OCI-LY1 (cell line): ENCODE data around the gene SELENOK.

Experiments
- H2AFZ ChIP-seq: fragments of 200-600 bp; sonication (generic), shearing (Covaris generic); 2 replicates; pipeline ENCODE4 v1.6.0; 2014; ENCODE audit warnings: antibody characterized with exemption, mild to moderate bottlenecking, low read length
- H3F3A ChIP-seq: fragments of 200-600 bp; sonication (generic), shearing (Covaris generic); 2 replicates; pipeline ENCODE4 v1.6.0; 2014; ENCODE audit warnings: mild to moderate bottlenecking, antibody characterized with exemption, low read length, moderate library complexity; ENCODE audit not compliant: insufficient read depth
- H3K27ac ChIP-seq: fragments of 200-600 bp; sonication (generic); 2 replicates; pipeline ENCODE4 v1.5.1; 2014; ENCODE audit warnings: low read length, mixed run types, mild to moderate bottlenecking, low read depth; ENCODE audit not compliant: poor library complexity, severe bottlenecking
- H3K27me3 ChIP-seq: fragments of 200-600 bp; sonication (generic); 2 replicates; pipeline ENCODE4 v1.6.0; 2014; ENCODE audit warnings: antibody characterized with exemption, mild to moderate bottlenecking, low read length, moderate library complexity; ENCODE audit not compliant: insufficient read depth
- H3K36me3 ChIP-seq: fragments of 200-600 bp; sonication (generic); 2 replicates; pipeline ENCODE4 v1.6.1; 2014; ENCODE audit warnings: mild to moderate bottlenecking, antibody characterized with exemption, low read length, moderate library complexity, mixed read lengths; ENCODE audit not compliant: insufficient read depth
- H3K4me1 ChIP-seq: fragments of 200-600 bp; sonication (generic); 2 replicates; pipeline ENCODE4 v1.5.1; 2014; ENCODE audit warnings: mild to moderate bottlenecking, low read length, moderate library complexity; ENCODE audit not compliant: insufficient read depth, severe bottlenecking
- H3K4me2 ChIP-seq: fragments of 200-600 bp; sonication (generic), shearing (Covaris generic); 2 replicates; pipeline ENCODE4 v1.6.1; 2014; ENCODE audit warnings: low read length
- H3K4me3 ChIP-seq: fragments of 200-600 bp; sonication (generic); 2 replicates; pipeline ENCODE4 v1.5.1; 2014; ENCODE audit warnings: low read length, low read depth, mild to moderate bottlenecking, mixed read lengths; ENCODE audit not compliant: poor library complexity, severe bottlenecking
- H3K79me2 ChIP-seq: fragments of 200-600 bp; shearing (Covaris generic); 2 replicates; pipeline ENCODE4 v1.6.1; 2016; ENCODE audit warnings: mixed run types, low read length, mixed read lengths; ENCODE audit not compliant: insufficient read depth
- H3K9ac ChIP-seq: fragments of 200-600 bp; sonication (generic), shearing (Covaris generic); 2 replicates; pipeline ENCODE4 v1.6.1; 2014; ENCODE audit warnings: mild to moderate bottlenecking, low read length, mixed read lengths
- H3K9me2 ChIP-seq: fragments of 200-600 bp; sonication (generic), shearing (Covaris generic); 2 replicates; pipeline ENCODE4 v1.6.1; 2014; ENCODE audit warnings: low read depth, mild to moderate bottlenecking, low read length, mixed read lengths
- H3K9me3 ChIP-seq: fragments of 200-600 bp; shearing (Covaris generic); 2 replicates; pipeline ENCODE4 v1.6.1; 2014; ENCODE audit warnings: low read length, mixed read lengths
- H4K20me1 ChIP-seq: fragments of 200-600 bp; sonication (generic), shearing (Covaris generic); 2 replicates; pipeline ENCODE4 v1.6.0; 2016; ENCODE audit warnings: mild to moderate bottlenecking, low read length; ENCODE audit not compliant: insufficient read depth
- EZH2 ChIP-seq: fragments of 200-600 bp; sonication (generic), shearing (Covaris generic); IDR thresholded peaks from 2 replicates; pipeline ENCODE4 v1.8.0; 2017; ENCODE audit warnings: borderline replicate concordance, mixed run types, mild to moderate bottlenecking, antibody characterized with exemption, low read length, moderate library complexity, mixed read lengths
- TF ChIP-seq, protein P1 (sequence below): fragments of 200-600 bp; sonication (generic), shearing (Covaris generic); IDR thresholded peaks from 2 replicates; pipeline ENCODE4 v1.5.1; 2017; ENCODE audit warnings: mild to moderate bottlenecking, antibody characterized with exemption, low read length, moderate library complexity, mixed read lengths

The SELENOK gene

DNA sequence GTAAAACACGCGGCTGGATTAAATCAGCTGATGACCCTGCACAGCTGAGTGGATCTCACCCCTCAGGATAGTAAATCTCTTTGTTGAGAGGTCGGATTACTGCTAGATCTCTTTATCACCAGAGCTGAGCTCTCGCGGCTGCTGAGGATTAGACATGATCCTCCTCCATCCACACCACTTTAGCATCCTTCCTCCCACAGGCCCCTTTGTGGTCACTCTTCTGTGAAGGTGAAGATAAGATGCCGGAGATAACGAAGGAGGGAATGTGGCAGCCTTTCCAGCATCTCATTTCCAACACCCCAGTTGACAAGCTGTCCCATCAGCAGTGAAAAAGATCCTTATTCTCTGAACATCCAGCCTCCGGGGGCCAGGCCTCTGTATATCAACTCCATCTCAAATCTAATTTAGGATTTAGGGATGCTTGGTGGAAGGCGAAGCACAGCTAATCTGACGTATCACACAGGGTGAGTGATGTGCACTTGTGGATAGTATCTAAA lies 47.5 kb upstream of the SELENOK start:
- no peaks in the 10 kb centered on the region for H3K4me1 ChIP-seq
- H3K9me2 ChIP-seq: no peaks in the 10 kb centered on the region
- no peak overlapping the region for H3K9ac ChIP-seq
- H2AFZ ChIP-seq: no peak overlapping the region
- no peak overlapping the region for H3K27ac ChIP-seq
- TF ChIP-seq EZH2: no peak
- TF ChIP-seq, protein P1, sequence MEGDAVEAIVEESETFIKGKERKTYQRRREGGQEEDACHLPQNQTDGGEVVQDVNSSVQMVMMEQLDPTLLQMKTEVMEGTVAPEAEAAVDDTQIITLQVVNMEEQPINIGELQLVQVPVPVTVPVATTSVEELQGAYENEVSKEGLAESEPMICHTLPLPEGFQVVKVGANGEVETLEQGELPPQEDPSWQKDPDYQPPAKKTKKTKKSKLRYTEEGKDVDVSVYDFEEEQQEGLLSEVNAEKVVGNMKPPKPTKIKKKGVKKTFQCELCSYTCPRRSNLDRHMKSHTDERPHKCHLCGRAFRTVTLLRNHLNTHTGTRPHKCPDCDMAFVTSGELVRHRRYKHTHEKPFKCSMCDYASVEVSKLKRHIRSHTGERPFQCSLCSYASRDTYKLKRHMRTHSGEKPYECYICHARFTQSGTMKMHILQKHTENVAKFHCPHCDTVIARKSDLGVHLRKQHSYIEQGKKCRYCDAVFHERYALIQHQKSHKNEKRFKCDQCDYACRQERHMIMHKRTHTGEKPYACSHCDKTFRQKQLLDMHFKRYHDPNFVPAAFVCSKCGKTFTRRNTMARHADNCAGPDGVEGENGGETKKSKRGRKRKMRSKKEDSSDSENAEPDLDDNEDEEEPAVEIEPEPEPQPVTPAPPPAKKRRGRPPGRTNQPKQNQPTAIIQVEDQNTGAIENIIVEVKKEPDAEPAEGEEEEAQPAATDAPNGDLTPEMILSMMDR: no peak
- no peaks in the 10 kb centered on the region for H3K79me2 ChIP-seq
- 0 out of 2 replicates have a peak, but pooled peaks cover 3% of the 10 kb centered on the region for H3K9me3 ChIP-seq
- H3K36me3 ChIP-seq: no peaks in the 10 kb centered on the region
- H3K27me3 ChIP-seq: no peaks in the 10 kb centered on the region
- H3F3A ChIP-seq: no peaks in the 10 kb centered on the region
- no peak overlapping the region for H3K4me2 ChIP-seq
- H3K4me3 ChIP-seq: no peak overlapping the region
- H4K20me1 ChIP-seq: no peaks in the 10 kb centered on the region

DNA sequence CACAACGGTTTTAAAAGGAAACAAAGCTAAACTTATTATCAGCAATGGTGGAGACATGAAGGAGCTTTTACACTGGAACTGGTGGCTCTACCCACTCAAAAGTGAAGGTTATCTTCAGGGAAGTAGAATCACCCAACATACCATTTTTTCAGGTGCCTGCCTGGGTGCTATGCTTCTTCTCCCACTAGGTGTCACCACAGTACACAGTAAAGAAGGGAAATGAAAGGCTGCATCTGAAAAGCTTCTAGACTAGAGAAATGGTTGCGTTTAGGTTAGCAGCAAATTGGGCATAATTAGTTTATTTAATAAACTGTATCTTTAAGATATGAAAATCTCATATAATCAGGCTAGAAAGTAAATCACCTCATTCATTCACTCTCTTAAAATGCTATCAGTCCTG lies 47.0 kb upstream of the SELENOK start:
- no peaks in the 10 kb centered on the region for H3K27me3 ChIP-seq
- no peaks in the 10 kb centered on the region for H3K4me1 ChIP-seq
- H3K4me3 ChIP-seq: no peak overlapping the region
- no peaks in the 10 kb centered on the region for H3K79me2 ChIP-seq
- no peaks in the 10 kb centered on the region for H3K9me2 ChIP-seq
- H3K27ac ChIP-seq: no peak overlapping the region
- no peak overlapping the region for H3K9ac ChIP-seq
- no peak for TF ChIP-seq EZH2
- TF ChIP-seq, protein P1: peak; percentile 80
- H3F3A ChIP-seq: no peaks in the 10 kb centered on the region
- H4K20me1 ChIP-seq: no peaks in the 10 kb centered on the region
- H3K9me3 ChIP-seq: 0 out of 2 replicates have a peak, but pooled peaks cover 3% of the 10 kb centered on the region
- no peak overlapping the region for H3K4me2 ChIP-seq
- no peak overlapping the region for H2AFZ ChIP-seq
- H3K36me3 ChIP-seq: no peaks in the 10 kb centered on the region

DNA sequence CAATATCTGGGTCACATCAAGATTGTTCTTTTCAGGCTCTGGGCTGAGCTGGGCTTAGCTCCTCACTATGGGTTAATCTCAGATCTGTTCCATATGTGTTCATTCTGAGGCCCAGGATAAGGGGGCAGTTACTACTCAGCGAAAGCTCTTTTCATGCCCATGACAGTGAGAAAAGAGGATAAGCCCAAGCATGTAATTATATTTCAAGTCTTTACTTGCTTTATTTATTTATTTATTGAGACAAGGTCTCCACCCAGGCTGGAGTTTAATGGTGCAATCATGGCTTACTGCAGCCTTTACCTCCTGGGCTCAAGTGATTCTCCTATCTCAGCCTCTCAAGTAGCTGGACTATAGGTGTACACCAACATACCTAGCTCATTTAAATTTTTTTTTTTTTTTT lies 44.7 kb upstream of the SELENOK start:
- Histone ChIP-seq H4K20me1 (no peaks in the 10 kb centered on the region), H3K27ac (no peak overlapping the region), H3K4me2 (no peak overlapping the region), H3F3A (no peaks in the 10 kb centered on the region), H3K4me1 (no peaks in the 10 kb centered on the region), H3K9me3 (0 out of 2 replicates have a peak, but pooled peaks cover 3% of the 10 kb centered on the region), H3K36me3 (no peaks in the 10 kb centered on the region), H3K4me3 (no peak overlapping the region), H3K9ac (no peak overlapping the region), H2AFZ (no peak overlapping the region), H3K79me2 (no peaks in the 10 kb centered on the region), H3K27me3 (no peaks in the 10 kb centered on the region), H3K9me2 (no peaks in the 10 kb centered on the region)
- no peak for TF ChIP-seq EZH2
- TF ChIP-seq, protein P1: no peak
